IMR-90 (cell line): ENCODE results near the gene CFDP1. TPM values are rescaled to one million over a fixed set of nuclear protein-coding genes. Genes with fewer than 3 reads are reported as not detected.

Source experiments
- ATAC-seq: fragments of 200-7000 bp; cut with Tn5 transposase; 2 replicates; pipeline ENCODE4 v1.9.1; 2020; ENCODE audit warnings: low read depth, mild to moderate bottlenecking, moderate library complexity
- BruUV-seq: library from RNA; stranded (reverse); fragments of 400-500 nt; replicated peaks from 2 replicates; lab custom pipeline; 2021; lab: Mats Ljungman, UMichigan
- CTCF ChIA-PET: fragments of 300-600 bp; formaldehyde crosslinking; extraction: SDS; loops from one replicate; lab custom pipeline; 2021; ENCODE audit warnings: antibody characterized with exemption; lab: Yijun Ruan, JAX
- POLR2A ChIA-PET: fragments of 300-600 bp; sonication (Branson Sonifier 250); formaldehyde crosslinking; loops from one replicate; lab custom pipeline; 2022; ENCODE audit warnings: antibody characterized with exemption; ENCODE audit not compliant: unreplicated experiment; lab: Charles Lee
- DNase-seq: peaks from one replicate; pipeline ENCODE4 v3.0.0; 2013
- H2AFZ ChIP-seq: replicated peaks from 2 replicates; pipeline ENCODE3; 2013; ENCODE audit warnings: low read length, mild to moderate bottlenecking; ENCODE audit not compliant: poor library complexity
- H2AK5ac ChIP-seq: 2 replicates; pipeline ENCODE4 v1.6.1; 2013; ENCODE audit warnings: low read depth, low read length, inconsistent platforms
- H2AK9ac ChIP-seq: replicated peaks from 2 replicates; pipeline ENCODE3; 2013; ENCODE audit warnings: mild to moderate bottlenecking, low read depth, low read length, moderate library complexity; ENCODE audit not compliant: poor library complexity
- H2BK120ac ChIP-seq: 2 replicates; pipeline ENCODE4 v1.6.1; 2013; ENCODE audit warnings: low read depth, low read length, inconsistent platforms
- H2BK15ac ChIP-seq: 3 replicates; pipeline ENCODE4 v1.6.1; 2013; ENCODE audit warnings: low read depth, low read length, inconsistent platforms
- H2BK20ac ChIP-seq: 2 replicates; pipeline ENCODE4 v1.6.1; 2013; ENCODE audit warnings: low read depth, mild to moderate bottlenecking, inconsistent platforms, low read length, moderate library complexity
- H2BK5ac ChIP-seq: 2 replicates; pipeline ENCODE4 v1.6.1; 2013; ENCODE audit warnings: mild to moderate bottlenecking, low read depth, low read length, inconsistent platforms; ENCODE audit not compliant: poor library complexity, severe bottlenecking
- H3K14ac ChIP-seq: replicated peaks from 2 replicates; pipeline ENCODE4 v1.6.1; 2013; ENCODE audit warnings: low read depth, low read length, inconsistent platforms
- H3K18ac ChIP-seq: 2 replicates; pipeline ENCODE4 v1.6.1; 2013; ENCODE audit warnings: low read depth, low read length, control low read depth
- H3K23ac ChIP-seq: 2 replicates; pipeline ENCODE4 v1.6.1; 2013; ENCODE audit warnings: low read depth, low read length, inconsistent platforms
- H3K27ac ChIP-seq: 2 replicates; pipeline ENCODE4 v1.5.1; 2013; ENCODE audit warnings: mild to moderate bottlenecking, control low read depth, low read length; ENCODE audit not compliant: insufficient read depth
- H3K27me3 ChIP-seq: 2 replicates; pipeline ENCODE4 v1.6.1; 2013; ENCODE audit warnings: low read length; ENCODE audit not compliant: control insufficient read depth, insufficient read depth
- H3K36me3 ChIP-seq: 2 replicates; pipeline ENCODE4 v1.6.1; 2013; ENCODE audit warnings: low read length, mixed read lengths; ENCODE audit not compliant: control insufficient read depth, insufficient read depth
- H3K4ac ChIP-seq: 2 replicates; pipeline ENCODE4 v1.6.1; 2013; ENCODE audit warnings: low read depth, low read length, inconsistent platforms
- H3K4me1 ChIP-seq: 2 replicates; pipeline ENCODE4 v1.6.1; 2013; ENCODE audit warnings: low read length, mixed read lengths; ENCODE audit not compliant: control insufficient read depth, insufficient read depth
- H3K4me2 ChIP-seq: 2 replicates; pipeline ENCODE4 v1.6.1; 2013; ENCODE audit warnings: low read depth, mild to moderate bottlenecking, control low read depth, low read length, moderate library complexity
- H3K4me3 ChIP-seq: 2 replicates; pipeline ENCODE4 v1.5.1; 2013; ENCODE audit warnings: low read depth, mild to moderate bottlenecking, control low read depth, low read length, moderate library complexity; ENCODE audit not compliant: insufficient read depth
- H3K56ac ChIP-seq: 2 replicates; pipeline ENCODE4 v1.6.1; 2013; ENCODE audit warnings: low read length, inconsistent platforms; ENCODE audit not compliant: insufficient read depth; ENCODE audit errors: extremely low read depth
- H3K79me1 ChIP-seq, 2 experiments: 2 replicates each; pipeline ENCODE4 v1.6.1; 2013; ENCODE audit warnings: low read length in 2 of 2, inconsistent platforms in 1 of 2, low read depth in 1 of 2
- H3K9ac ChIP-seq: 2 replicates; pipeline ENCODE4 v1.6.1; 2013; ENCODE audit warnings: low read depth, low read length, control low read depth
- H3K9me1 ChIP-seq: 2 replicates; pipeline ENCODE4 v1.6.1; 2013; ENCODE audit warnings: low read length, inconsistent platforms; ENCODE audit not compliant: insufficient read depth
- H3K9me3 ChIP-seq: 2 replicates; pipeline ENCODE4 v1.6.1; 2013; ENCODE audit warnings: low read length; ENCODE audit not compliant: control insufficient read depth, insufficient read depth
- H4K20me1 ChIP-seq: 2 replicates; pipeline ENCODE4 v1.6.1; 2013; ENCODE audit warnings: low read length, inconsistent platforms; ENCODE audit not compliant: insufficient read depth
- H4K5ac ChIP-seq: 2 replicates; pipeline ENCODE4 v1.6.1; 2013; ENCODE audit warnings: mild to moderate bottlenecking, low read depth, low read length, control low read depth
- H4K8ac ChIP-seq, 2 experiments: 2 replicates each; pipeline ENCODE4 v1.6.1; 2013; ENCODE audit warnings: low read depth in 2 of 2, low read length in 2 of 2, control low read depth in 1 of 2, inconsistent platforms in 1 of 2
- H4K91ac ChIP-seq: 2 replicates; pipeline ENCODE4 v1.6.1; 2013; ENCODE audit warnings: low read depth, low read length, inconsistent platforms; ENCODE audit not compliant: insufficient read depth
- FOS ChIP-seq: fragments of 150-350 bp; IDR thresholded peaks from 2 replicates; pipeline ENCODE4 v1.6.1; 2016; ENCODE audit warnings: low read depth, low read length
- MXI1 ChIP-seq: IDR thresholded peaks from 2 replicates; pipeline ENCODE4 v1.6.1; 2012; ENCODE audit warnings: low read depth, mild to moderate bottlenecking, low read length, moderate library complexity, borderline replicate concordance
- RFX5 ChIP-seq: IDR thresholded peaks from 2 replicates; pipeline ENCODE4 v1.8.0; 2012; ENCODE audit warnings: low read depth, mild to moderate bottlenecking, low read length, moderate library complexity
- SMC3 ChIP-seq: fragments of 150-350 bp; IDR thresholded peaks from 2 replicates; pipeline ENCODE4 v1.6.1; 2016; ENCODE audit warnings: low read depth, mild to moderate bottlenecking, antibody characterized with exemption, low read length, moderate library complexity
- WGBS, 2 experiments: methylation state at CpG; one replicate each; pipeline versions ENCODE4 v1.1.5 to v1.1.7; 2013; ENCODE audit warnings: missing lambda C conversion rate in 2 of 2; ENCODE audit not compliant: insufficient read length in 1 of 2; ENCODE audit errors: extremely low coverage in 2 of 2; 5-methylcytosine and 5-hydroxymethylcytosine counted together
- dilution Hi-C: fragments of 300-500 bp; cut with HindIII; formaldehyde crosslinking; loops from one replicate; pipeline ENCODE4 v1.14.3; 2018; ENCODE audit warnings: low sequenced_read_pairs; ENCODE audit not compliant: unreplicated experiment
- in situ Hi-C: fragments of 300-500 bp; cut with MboI; formaldehyde crosslinking; loops from 3 replicates; pipeline ENCODE4 v1.14.3; 2019; ENCODE audit warnings: low sequenced_read_pairs, inconsistent platforms, mixed read lengths
- intact Hi-C: fragments of 100-400 bp; cut with micrococcal nuclease; formaldehyde crosslinking; loops from 2 replicates; pipeline ENCODE4 v1.10.0; 2022
- polyA plus RNA-seq, 3 experiments: library from polyadenylated mRNA; depleted of rRNA; stranded (reverse); fragments of >200 nt; gene quantifications; 2 replicates each; pipeline ENCODE4 v1.2.3, GENCODE V29; 2012; ENCODE audit warnings: low replicate concordance in 1 of 3
- total RNA-seq: library from RNA; depleted of rRNA; stranded (reverse); fragments of >200 nt; gene quantifications from 2 replicates; pipeline ENCODE4 v1.2.3, GENCODE V29; 2012

CFDP1 gene
- total and polyA plus RNA-seq, 2 of the 4 experiments (the other 2 are of a cell fraction) = 15.6 to 38.7 TPM

GRCh38 chr16:75461575-75461974, 28.3 kb upstream of the CFDP1 start:
- no peaks in the 10 kb centered on the region; the same call in 1 of the 2 replicates for H3K4me1 ChIP-seq
- CTCF ChIA-PET = no interaction called here
- intact Hi-C loops = loop anchor here (5.0 to 10.0 kb wide), 2 partner anchors 96 to 163 kb away; partner anchors contain the start of genes ADAT1 and TMEM231

More at GRCh38 chr16:75461575-75461974, 28.3 kb upstream of the CFDP1 start:
- H3K27me3 ChIP-seq = no peaks in the 10 kb centered on the region
- no peak overlapping the region for H3K14ac ChIP-seq
- peaks cover 26% of the 10 kb centered on the region for H4K20me1 ChIP-seq
- H2BK20ac ChIP-seq = no peak overlapping the region
- H2AK5ac ChIP-seq = no peak overlapping the region
- TSS peak; percentile 35 for BruUV-seq
- no peak overlapping the region for H4K8ac ChIP-seq
- H3K18ac ChIP-seq = no peak overlapping the region
- H3K23ac ChIP-seq = peak overlapping the region; percentile 33; the same call in 1 of the 2 replicates
- no peak overlapping the region for H3K4me2 ChIP-seq
- no peaks in the 10 kb centered on the region for H3K36me3 ChIP-seq
- no peak overlapping the region for H2AFZ ChIP-seq
- H3K9ac ChIP-seq = no peak overlapping the region
- in situ Hi-C loops (no loop called here), dilution Hi-C loops (no loop called here)
- ATAC-seq (no peak), DNase-seq (no peak)
- no peak overlapping the region for H4K91ac ChIP-seq
- H3K79me1 ChIP-seq = peaks cover 17 to 62% of the 10 kb centered on the region in 2 experiments
- no peak for TF ChIP-seq FOS
- TF ChIP-seq MXI1 = no peak
- no peak for TF ChIP-seq SMC3
- no peak for TF ChIP-seq RFX5
- H2BK15ac ChIP-seq = no peak overlapping the region
- no peak overlapping the region for H2AK9ac ChIP-seq
- no peak overlapping the region for H2BK5ac ChIP-seq
- H2BK120ac ChIP-seq = no peak overlapping the region
- H3K4ac ChIP-seq = no peak overlapping the region
- H3K4me3 ChIP-seq = no peak overlapping the region
- POLR2A ChIA-PET = no interaction called here
- H3K27ac ChIP-seq = no peak overlapping the region
- WGBS, 2 experiments = no CpG with 5 or more reads among the region's 2 CpGs
- H4K5ac ChIP-seq = no peak overlapping the region
- H3K56ac ChIP-seq = no peak overlapping the region
- no peaks in the 10 kb centered on the region for H3K9me3 ChIP-seq
- peaks cover 12% of the 10 kb centered on the region for H3K9me1 ChIP-seq
